ENCODE data around the gene NR6A1. TPM values are rescaled to one million over a fixed set of nuclear protein-coding genes. Genes with fewer than 3 reads are reported as not detected.

The NR6A1 gene
- total and polyA plus RNA-seq, 2 of the 13 experiments (the other 11 are each of a cell fraction or from before 2014, with no cell fraction given): 28.1 to 31.5 TPM

- TF ChIP-seq DZIP1 (CRISPR knock-in tag; IDR thresholded peaks at IDR 0.05): no peak
- no peak for TF ChIP-seq ZNF615 (CRISPR knock-in tag; IDR thresholded peaks at IDR 0.05; ENCODE audit: borderline replicate concordance)
- TF ChIP-seq SP2 (CRISPR knock-in tag; IDR thresholded peaks at IDR 0.05): no peak
- TF ChIP-seq HNRNPH1 (optimal IDR thresholded peaks at IDR 0.05; ENCODE audit: low read depth, low read length): no peak
- TF ChIP-seq IKZF5 (CRISPR knock-in tag; IDR thresholded peaks at IDR 0.05): no peak
- no peak for TF ChIP-seq SATB2 (CRISPR knock-in tag; IDR thresholded peaks at IDR 0.05)
- no peak for TF ChIP-seq SOX6 (IDR thresholded peaks at IDR 0.05)
- no peak for TF ChIP-seq SOX6 (CRISPR knock-in tag; IDR thresholded peaks at IDR 0.05)
- TF ChIP-seq ZNF652 (CRISPR knock-in tag; IDR thresholded peaks at IDR 0.05; ENCODE audit: borderline replicate concordance, low read depth): no peak
- TF ChIP-seq ZNF543 (CRISPR knock-in tag; IDR thresholded peaks at IDR 0.05): no peak
- TF ChIP-seq ZBTB8A (CRISPR knock-in tag; IDR thresholded peaks at IDR 0.05; ENCODE audit: borderline replicate concordance, low read depth): no peak
These were observed 240.0 kb downstream of the NR6A1 start (continued) for GRCh38 chr9:124531115-124531514.

GRCh38 chr9:124530246-124530645, 240.9 kb downstream of the NR6A1 start:
- ATAC-seq: no peak
- TF ChIP-seq ZNF761 (CRISPR knock-in tag; conservative IDR thresholded peaks at IDR 0.05) (no peak), MTF2 (CRISPR knock-in tag; IDR thresholded peaks at IDR 0.05; ENCODE audit: borderline replicate concordance) (no peak), KLF12 (CRISPR knock-in tag; IDR thresholded peaks at IDR 0.05; ENCODE audit: borderline replicate concordance) (no peak), ZNF124 (CRISPR knock-in tag; IDR thresholded peaks at IDR 0.05) (no peak), HHEX (CRISPR knock-in tag; IDR thresholded peaks at IDR 0.05) (no peak), ZNF468 (CRISPR knock-in tag; IDR thresholded peaks at IDR 0.05) (no peak), ZKSCAN5 (CRISPR knock-in tag; IDR thresholded peaks at IDR 0.05) (no peak), ZIK1 (CRISPR knock-in tag; IDR thresholded peaks at IDR 0.05; ENCODE audit: borderline replicate concordance, low read depth) (no peak), IKZF1 (IDR thresholded peaks at IDR 0.05) (no peak)

More at GRCh38 chr9:124530246-124530645, 240.9 kb downstream of the NR6A1 start:
- WGBS (ENCODE audit: low lambda C conversion rate): 93% methylated on average over 4 of the region's 4 CpGs
- Histone ChIP-seq H3K27ac (ENCODE audit: extremely low read length, insufficient read depth, low read length) (no peak overlapping the region), H3K27me3 (ENCODE audit: control insufficient read depth in 1 of 2, insufficient read depth in 2 of 2, low read length in 2 of 2) (no peaks in the 10 kb centered on the region), H3K4me3 (replicated peaks in 1 of 3; ENCODE audit: insufficient read depth in 1 of 3, low read depth in 2 of 3, low read length in 3 of 3) (no peak overlapping the region), H3K9ac (ENCODE audit: insufficient read depth, low read depth, low read length) (no peak overlapping the region), H3K9me3 (ENCODE audit: low read length) (no peaks in the 10 kb centered on the region), H3K36me3 (replicated peaks in 1 of 2; ENCODE audit: control insufficient read depth in 1 of 2, insufficient read depth in 2 of 2, low read length in 2 of 2) (peaks cover 24 to 70% of the 10 kb centered on the region in 2 experiments), H3K4me2 (ENCODE audit: low read depth, low read length) (no peak overlapping the region), H4K20me1 (ENCODE audit: insufficient read depth, low read length) (no peaks in the 10 kb centered on the region), H3K4me1 (ENCODE audit: insufficient read depth, low read length) (peaks cover 24% of the 10 kb centered on the region), H3K79me2 (ENCODE audit: insufficient read depth, low read length) (no peaks in the 10 kb centered on the region), H2AFZ (ENCODE audit: low read length) (no peak overlapping the region)
- intact Hi-C loops (cut with micrococcal nuclease; ENCODE audit: unreplicated experiment): no loop called here
- FAIRE-seq (no peak), DNase-seq (ENCODE audit: low spot score) (no peak)
- in situ Hi-C loops (cut with HindIII; ENCODE audit: extremely low pct_ligation_motif_present, low pct_unique_long_range_greater_than_20kb): no loop called here
- CTCF ChIA-PET (ENCODE audit: low intra/inter-chr PET ratio, low total read pairs): no interaction called here
- BruUV-seq (replicated peaks): no TSS peak
- POLR2A ChIA-PET: no interaction called here
